ENCODE results near the gene FAM174C.
"Not testable (repeated sequence)": the region's sequence is repeated elsewhere in the genome, so short reads cannot be mapped to it uniquely, and the experiment has no call there.

FAM174C gene

DNA sequence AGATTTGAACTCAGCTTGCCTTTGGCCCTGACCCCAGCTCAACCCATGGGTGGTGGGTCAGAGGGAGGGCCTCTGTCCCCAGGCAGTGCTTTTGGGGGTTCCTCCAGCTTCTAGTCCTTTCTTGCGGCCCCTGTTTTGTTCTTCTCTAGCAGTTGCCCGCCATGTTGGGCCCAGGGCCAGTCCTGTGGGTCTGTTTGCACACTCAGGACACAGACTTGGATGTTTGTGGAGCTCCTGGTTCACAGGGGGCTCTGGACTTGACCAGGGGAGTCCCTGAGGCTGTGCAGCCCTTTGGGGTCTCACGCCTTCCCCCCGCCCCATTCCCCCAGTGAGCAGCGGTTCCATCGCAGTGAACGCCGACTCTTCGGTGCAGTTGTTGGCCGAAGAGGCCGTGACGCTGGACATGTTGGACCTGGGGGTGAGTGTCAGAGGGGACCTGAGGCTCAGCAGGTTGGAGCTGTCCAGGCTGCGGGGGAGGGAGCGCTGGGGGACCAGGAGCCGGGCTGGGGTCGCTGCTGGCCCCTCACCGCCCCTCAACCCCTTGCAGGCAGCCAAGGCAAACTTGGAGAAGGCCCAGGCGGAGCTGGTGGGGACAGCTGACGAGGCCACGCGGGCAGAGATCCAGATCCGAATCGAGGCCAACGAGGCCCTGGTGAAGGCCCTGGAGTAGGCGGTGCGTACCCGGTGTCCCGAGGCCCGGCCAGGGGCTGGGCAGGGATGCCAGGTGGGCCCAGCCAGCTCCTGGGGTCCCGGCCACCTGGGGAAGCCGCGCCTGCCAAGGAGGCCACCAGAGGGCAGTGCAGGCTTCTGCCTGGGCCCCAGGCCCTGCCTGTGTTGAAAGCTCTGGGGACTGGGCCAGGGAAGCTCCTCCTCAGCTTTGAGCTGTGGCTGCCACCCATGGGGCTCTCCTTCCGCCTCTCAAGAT, 31.3 kb upstream of the FAM174C start:
- TF ChIP-seq, protein P1, sequence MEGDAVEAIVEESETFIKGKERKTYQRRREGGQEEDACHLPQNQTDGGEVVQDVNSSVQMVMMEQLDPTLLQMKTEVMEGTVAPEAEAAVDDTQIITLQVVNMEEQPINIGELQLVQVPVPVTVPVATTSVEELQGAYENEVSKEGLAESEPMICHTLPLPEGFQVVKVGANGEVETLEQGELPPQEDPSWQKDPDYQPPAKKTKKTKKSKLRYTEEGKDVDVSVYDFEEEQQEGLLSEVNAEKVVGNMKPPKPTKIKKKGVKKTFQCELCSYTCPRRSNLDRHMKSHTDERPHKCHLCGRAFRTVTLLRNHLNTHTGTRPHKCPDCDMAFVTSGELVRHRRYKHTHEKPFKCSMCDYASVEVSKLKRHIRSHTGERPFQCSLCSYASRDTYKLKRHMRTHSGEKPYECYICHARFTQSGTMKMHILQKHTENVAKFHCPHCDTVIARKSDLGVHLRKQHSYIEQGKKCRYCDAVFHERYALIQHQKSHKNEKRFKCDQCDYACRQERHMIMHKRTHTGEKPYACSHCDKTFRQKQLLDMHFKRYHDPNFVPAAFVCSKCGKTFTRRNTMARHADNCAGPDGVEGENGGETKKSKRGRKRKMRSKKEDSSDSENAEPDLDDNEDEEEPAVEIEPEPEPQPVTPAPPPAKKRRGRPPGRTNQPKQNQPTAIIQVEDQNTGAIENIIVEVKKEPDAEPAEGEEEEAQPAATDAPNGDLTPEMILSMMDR (IDR thresholded peaks at IDR 0.05; ENCODE audit: low read depth, low read length): peak; percentile 89
- peak; percentile 85 to 90 for DNase-seq (ENCODE audit: low read depth in 2 of 2)
- no peak overlapping the region for H3K4me3 ChIP-seq (replicated peaks in 1 of 2; ENCODE audit: low read depth in 2 of 2, low read length in 2 of 2)

DNA sequence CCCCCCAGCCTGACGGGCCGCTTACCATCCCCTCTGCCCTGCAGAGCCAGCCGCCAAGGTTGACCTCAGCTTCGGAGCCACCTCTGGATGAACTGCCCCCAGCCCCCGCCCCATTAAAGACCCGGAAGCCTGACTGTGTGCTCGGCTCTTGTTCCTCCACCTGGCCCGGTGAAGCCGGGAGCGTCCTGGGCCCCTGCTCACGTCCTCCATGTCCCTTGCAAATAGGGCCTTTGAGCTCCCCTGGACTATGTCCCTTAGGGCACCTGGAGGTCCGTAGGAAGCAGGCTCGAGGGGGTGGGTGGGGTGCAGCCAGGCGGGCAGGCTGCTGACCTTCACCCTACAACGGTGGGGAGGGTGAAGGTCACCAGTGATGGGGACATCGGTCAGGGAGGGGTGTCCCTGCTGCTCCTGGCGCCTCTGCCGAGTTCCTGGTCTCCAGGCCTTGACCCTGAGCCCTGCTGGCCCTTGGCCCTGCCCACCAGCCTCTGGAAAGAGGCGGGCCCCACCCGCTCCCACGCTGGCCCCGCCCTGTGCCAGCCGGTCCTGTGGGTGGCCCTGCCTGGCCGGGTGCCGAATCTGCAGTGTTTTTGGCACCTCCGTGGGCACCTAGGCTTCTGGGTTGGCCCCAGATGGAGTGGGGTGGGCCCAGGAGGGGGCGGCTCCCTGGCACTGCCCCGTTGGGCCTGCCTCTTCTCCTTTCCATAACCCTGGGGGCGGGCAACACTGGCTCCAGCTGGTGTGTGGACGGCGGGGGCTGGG, 30.5 kb upstream of the FAM174C start:
- DNase-seq (ENCODE audit: low read depth in 2 of 2): no peak

DNA sequence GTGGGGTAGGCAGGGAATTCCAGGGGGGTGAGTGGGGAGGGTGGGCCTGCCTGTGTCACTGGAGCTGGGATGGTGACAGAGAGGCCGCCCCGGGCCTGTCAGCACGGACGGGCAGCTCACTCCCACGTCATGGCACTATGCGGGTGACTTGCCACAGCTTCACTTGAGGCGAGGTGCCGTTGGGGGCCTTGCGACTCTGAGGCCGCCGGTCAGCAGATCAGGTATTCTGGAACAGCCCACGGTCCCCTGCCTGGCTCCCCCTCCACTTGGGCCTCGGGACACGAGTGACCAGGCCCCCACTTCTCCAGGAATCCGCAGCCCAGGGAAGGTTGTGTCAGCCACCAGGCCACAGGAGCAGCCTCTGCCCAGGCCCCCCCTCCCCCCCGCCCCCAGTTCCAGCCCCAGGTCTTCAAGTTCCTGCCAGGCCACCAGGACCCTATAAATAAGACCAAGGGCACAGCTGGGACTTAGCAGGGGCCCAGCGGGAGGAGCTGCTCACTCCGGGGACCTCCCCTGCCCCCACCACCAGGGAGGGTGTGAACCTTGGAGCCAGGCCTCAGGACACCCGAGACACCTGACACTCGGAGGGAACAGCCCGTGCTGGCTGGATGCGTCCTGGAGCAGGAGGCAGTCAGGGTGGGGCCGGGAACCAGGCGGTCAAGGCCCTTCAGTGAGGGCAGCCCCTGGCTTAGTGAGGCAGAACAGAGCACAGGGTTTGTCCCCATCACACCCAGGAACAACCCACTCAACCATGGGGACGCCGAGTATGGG, 29.7 kb upstream of the FAM174C start:
- TF ChIP-seq, protein P1 (IDR thresholded peaks at IDR 0.05; ENCODE audit: low read depth, low read length): no peak
- H3K4me3 ChIP-seq (replicated peaks in 1 of 2; ENCODE audit: low read depth in 2 of 2, low read length in 2 of 2): no peak overlapping the region
- no peak for DNase-seq (ENCODE audit: low read depth in 2 of 2)

More for the DNA sequence above, 30.5 kb upstream of the FAM174C start:
- H3K4me3 ChIP-seq (replicated peaks in 1 of 2; ENCODE audit: low read depth in 2 of 2, low read length in 2 of 2): peak overlapping the region; percentile 0 to 21
- TF ChIP-seq, protein P1 (IDR thresholded peaks at IDR 0.05; ENCODE audit: low read depth, low read length): no peak

DNA sequence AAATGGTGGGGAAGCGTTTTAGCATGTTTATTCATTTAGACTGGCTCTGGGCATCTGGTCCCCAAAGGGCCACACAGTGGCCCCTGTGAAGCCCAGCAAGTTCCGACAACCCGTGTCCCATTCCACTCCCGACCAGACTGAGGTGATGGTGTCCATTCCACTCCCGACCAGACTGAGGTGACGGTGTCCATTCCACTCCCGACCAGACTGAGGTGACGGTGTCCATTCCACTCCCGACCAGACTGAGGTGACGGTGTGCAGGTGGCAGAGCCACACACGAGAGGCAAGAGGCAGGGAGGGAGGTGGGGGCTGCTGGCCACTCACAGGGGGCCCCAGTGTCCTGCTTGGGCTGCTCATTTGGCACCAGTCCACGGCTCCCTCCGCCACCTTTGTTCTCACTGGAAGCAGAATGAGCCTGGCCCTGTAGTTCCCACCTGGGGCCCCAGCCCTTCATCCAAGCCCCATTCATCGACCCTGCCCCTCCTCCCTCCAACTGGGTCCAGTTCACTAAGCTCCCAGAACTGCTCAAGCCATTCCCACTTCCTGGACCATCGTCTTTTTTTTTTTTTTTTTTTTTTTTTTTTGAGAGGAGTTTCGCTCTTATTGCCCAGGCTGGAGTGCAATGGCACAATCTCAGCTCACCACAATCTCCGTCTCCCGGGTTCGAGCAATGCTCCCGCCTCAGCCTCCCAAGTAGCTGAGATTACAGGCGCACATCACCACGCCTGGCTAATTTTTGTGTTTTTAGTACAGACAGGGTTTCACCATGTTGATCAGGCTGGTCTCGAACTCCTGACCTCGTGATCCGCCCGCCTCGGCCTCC, 28.9 kb upstream of the FAM174C start:
- not testable (repeated sequence) for H3K4me3 ChIP-seq (replicated peaks in 1 of 2; ENCODE audit: low read depth in 2 of 2, low read length in 2 of 2); DNase-seq (ENCODE audit: low read depth in 2 of 2)

DNA sequence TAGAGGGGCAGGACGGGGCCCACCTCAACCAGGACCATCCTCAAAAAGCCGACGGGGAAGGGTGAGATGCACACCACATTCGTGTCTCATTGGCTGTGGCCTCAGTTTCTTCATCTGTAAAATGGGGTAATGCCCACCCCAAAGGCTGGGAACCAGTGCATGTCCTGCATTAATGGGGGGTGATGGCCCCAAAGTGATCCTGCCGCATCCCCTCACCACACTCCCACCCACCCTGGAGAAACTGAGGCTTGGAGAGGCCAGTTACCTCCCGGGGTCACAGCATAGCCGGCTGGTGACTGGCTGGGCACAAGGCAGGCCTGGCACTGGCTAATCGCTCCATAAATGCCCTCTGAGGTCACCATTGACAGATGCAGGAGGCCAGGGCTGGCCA, 27.6 kb upstream of the FAM174C start:
- TF ChIP-seq, protein P1 (IDR thresholded peaks at IDR 0.05; ENCODE audit: low read depth, low read length): no peak
- peak overlapping the region; percentile 42 to 74 for H3K4me3 ChIP-seq (replicated peaks in 1 of 2; ENCODE audit: low read depth in 2 of 2, low read length in 2 of 2)
- no peak for DNase-seq (ENCODE audit: low read depth in 2 of 2)

DNA sequence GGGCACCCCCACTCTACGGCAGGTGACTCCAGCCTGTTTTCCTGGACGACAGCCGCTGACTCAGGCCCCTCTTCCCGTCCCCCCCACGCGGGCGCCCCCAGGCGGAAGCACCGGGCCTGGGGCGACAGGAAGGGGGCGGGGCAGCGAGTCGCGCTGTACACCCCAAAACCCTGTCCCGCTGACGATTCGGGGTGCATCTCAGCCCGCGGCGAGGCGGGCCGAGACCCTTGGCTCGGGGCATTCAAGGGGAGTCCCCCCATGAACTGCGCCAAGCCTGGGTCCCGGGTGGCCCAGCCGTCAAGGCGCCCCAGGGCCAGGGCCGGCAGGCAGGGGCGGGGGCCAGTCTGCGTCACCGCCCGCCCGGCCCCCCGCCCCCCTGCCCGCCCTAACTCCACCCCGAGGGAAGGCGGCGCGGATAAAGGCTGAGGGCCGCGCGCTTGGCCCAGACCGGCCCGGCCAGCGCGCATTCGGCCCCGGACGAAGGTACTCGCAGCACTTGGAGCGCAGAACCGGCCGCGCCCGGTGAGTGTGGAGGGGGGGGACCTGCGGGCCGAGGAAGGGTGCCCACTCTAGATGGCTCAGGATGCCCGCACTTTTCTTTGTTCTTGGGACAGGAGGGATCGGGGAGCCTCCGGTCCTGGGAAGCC, 27.1 kb upstream of the FAM174C start, which contains the start of gene MIDN:
Gene MIDN (plus strand): TSS at position 445 of the 647 bp plus-strand sequence. CDS start 1,714 bp downstream, outside the sequence.
- peak; percentile 92 to 95 for DNase-seq (ENCODE audit: low read depth in 2 of 2)
- TF ChIP-seq, protein P1 (IDR thresholded peaks at IDR 0.05; ENCODE audit: low read depth, low read length): peak; percentile 25
- peak within 1 kb of the TSS; percentile 64 to 74 for H3K4me3 ChIP-seq (replicated peaks in 1 of 2; ENCODE audit: low read depth in 2 of 2, low read length in 2 of 2)

All from cardiac fibroblast (primary cell).